ENCODE results near the gene ZNF324.
"Not testable (repeated sequence)": the region's sequence is repeated elsewhere in the genome, so short reads cannot be mapped to it uniquely, and the experiment has no call there.

The ZNF324 gene

GRCh38 chr19:58479736-58480480, 13.0 kb downstream of the ZNF324 start:
- H3K9me3 ChIP-seq = no peaks in the 10 kb centered on the region
- H3K27me3 ChIP-seq = no peaks in the 10 kb centered on the region
- H3K4me1 ChIP-seq = no peaks in the 10 kb centered on the region; the same call in 1 of the 2 replicates
- H3K4me3 ChIP-seq (ENCODE audit: low read depth, low read length) = no peak overlapping the region
- no peak for DNase-seq
- no peak for TF ChIP-seq CTCF (IDR thresholded peaks at IDR 0.05; ENCODE audit: low read depth, low read length)
- no peaks in the 10 kb centered on the region for H3K36me3 ChIP-seq

GRCh38 chr19:58480481-58480830, 13.6 kb downstream of the ZNF324 start:
- Histone ChIP-seq H3K27me3 (no peaks in the 10 kb centered on the region), H3K4me3 (ENCODE audit: low read depth, low read length) (no peak overlapping the region), H3K9me3 (no peaks in the 10 kb centered on the region), H3K36me3 (no peaks in the 10 kb centered on the region), H3K4me1 (no peaks in the 10 kb centered on the region; the same call in 1 of the 2 replicates)
- TF ChIP-seq CTCF (IDR thresholded peaks at IDR 0.05; ENCODE audit: low read depth, low read length) = no peak
- DNase-seq = no peak

- no peak overlapping the region for H3K4me3 ChIP-seq (ENCODE audit: low read depth, low read length)
- H3K4me1 ChIP-seq = no peaks in the 10 kb centered on the region; the same call in 1 of the 2 replicates
- no peaks in the 10 kb centered on the region for H3K36me3 ChIP-seq
- TF ChIP-seq CTCF (IDR thresholded peaks at IDR 0.05; ENCODE audit: low read depth, low read length) = no peak
- H3K27me3 ChIP-seq = no peaks in the 10 kb centered on the region
- no peak for DNase-seq
- H3K9me3 ChIP-seq = no peaks in the 10 kb centered on the region
Measured at GRCh38 chr19:58480831-58481230, 14.0 kb downstream of the ZNF324 start.

- TF ChIP-seq CTCF (IDR thresholded peaks at IDR 0.05; ENCODE audit: low read depth, low read length) = no peak
- no peak overlapping the region for H3K4me3 ChIP-seq (ENCODE audit: low read depth, low read length)
- H3K4me1 ChIP-seq = no peaks in the 10 kb centered on the region
- H3K27me3 ChIP-seq = no peaks in the 10 kb centered on the region
- no peaks in the 10 kb centered on the region for H3K36me3 ChIP-seq
- no peak for DNase-seq
- no peaks in the 10 kb centered on the region for H3K9me3 ChIP-seq
Measured at GRCh38 chr19:58482372-58482771, 15.5 kb downstream of the ZNF324 start.

- TF ChIP-seq CTCF (IDR thresholded peaks at IDR 0.05; ENCODE audit: low read depth, low read length) = no peak
- no peak for DNase-seq
- Histone ChIP-seq H3K4me1 (no peaks in the 10 kb centered on the region), H3K9me3 (no peaks in the 10 kb centered on the region), H3K27me3 (no peaks in the 10 kb centered on the region), H3K4me3 (ENCODE audit: low read depth, low read length) (no peak overlapping the region), H3K36me3 (no peaks in the 10 kb centered on the region)
Measured at GRCh38 chr19:58483776-58484175, 16.9 kb downstream of the ZNF324 start.

GRCh38 chr19:58484349-58484748, 17.5 kb downstream of the ZNF324 start:
- H3K4me3 ChIP-seq (ENCODE audit: low read depth, low read length); H3K9me3 ChIP-seq; H3K27me3 ChIP-seq; H3K36me3 ChIP-seq; H3K4me1 ChIP-seq; DNase-seq: not testable (repeated sequence)
